ENCODE measurements around the gene MYO16.

MYO16 gene

GRCh38 chr13:109009756-109010155 is 380.3 kb downstream of the MYO16 start:
- in situ Hi-C loops (cut with MboI; ENCODE audit: low sequenced_read_pairs, unreplicated experiment) = no loop called here
- DNase-seq (ENCODE audit: low spot score) = no peak
- no peak for TF ChIP-seq CTCF (IDR thresholded peaks at IDR 0.05; ENCODE audit: borderline replicate concordance, control extremely low read depth, extremely low read depth, insufficient read depth, missing control alignments)

GRCh38 chr13:109010912-109011311 is 381.5 kb downstream of the MYO16 start:
- in situ Hi-C loops (cut with MboI; ENCODE audit: low sequenced_read_pairs, unreplicated experiment) = no loop called here
- no peak for DNase-seq (ENCODE audit: low spot score)
- no peak for TF ChIP-seq CTCF (IDR thresholded peaks at IDR 0.05; ENCODE audit: borderline replicate concordance, control extremely low read depth, extremely low read depth, insufficient read depth, missing control alignments)

GRCh38 chr13:109012115-109012514 is 382.7 kb downstream of the MYO16 start:
- in situ Hi-C loops (cut with MboI; ENCODE audit: low sequenced_read_pairs, unreplicated experiment) = no loop called here
- TF ChIP-seq CTCF (IDR thresholded peaks at IDR 0.05; ENCODE audit: borderline replicate concordance, control extremely low read depth, extremely low read depth, insufficient read depth, missing control alignments) = no peak
- DNase-seq (ENCODE audit: low spot score) = no peak

GRCh38 chr13:109021558-109021957 is 392.1 kb downstream of the MYO16 start:
- no peak for TF ChIP-seq CTCF (IDR thresholded peaks at IDR 0.05; ENCODE audit: borderline replicate concordance, control extremely low read depth, extremely low read depth, insufficient read depth, missing control alignments)
- DNase-seq (ENCODE audit: low spot score) = no peak
- in situ Hi-C loops (cut with MboI; ENCODE audit: low sequenced_read_pairs, unreplicated experiment) = no loop called here

- TF ChIP-seq CTCF (IDR thresholded peaks at IDR 0.05; ENCODE audit: borderline replicate concordance, control extremely low read depth, extremely low read depth, insufficient read depth, missing control alignments) = no peak
- DNase-seq (ENCODE audit: low spot score) = no peak
- in situ Hi-C loops (cut with MboI; ENCODE audit: low sequenced_read_pairs, unreplicated experiment) = no loop called here
Observed at GRCh38 chr13:109024611-109025010, 395.2 kb downstream of the MYO16 start.

- in situ Hi-C loops (cut with MboI; ENCODE audit: low sequenced_read_pairs, unreplicated experiment) = no loop called here
- DNase-seq (ENCODE audit: low spot score) = no peak
- no peak for TF ChIP-seq CTCF (IDR thresholded peaks at IDR 0.05; ENCODE audit: borderline replicate concordance, control extremely low read depth, extremely low read depth, insufficient read depth, missing control alignments)
Observed at GRCh38 chr13:109026266-109026665, 396.9 kb downstream of the MYO16 start.

- in situ Hi-C loops (cut with MboI; ENCODE audit: low sequenced_read_pairs, unreplicated experiment) = no loop called here
- no peak for TF ChIP-seq CTCF (IDR thresholded peaks at IDR 0.05; ENCODE audit: borderline replicate concordance, control extremely low read depth, extremely low read depth, insufficient read depth, missing control alignments)
- no peak for DNase-seq (ENCODE audit: low spot score)
Observed at GRCh38 chr13:109028624-109029023, 399.2 kb downstream of the MYO16 start.

Measured in GM13976 (cell line).